ENCODE measurements around the gene AKAP11.
A peak's percentile ranks its signal among the peaks of the same experiment; 100 is the strongest.
"Not testable (repeated sequence)": the region's sequence is repeated elsewhere in the genome, so short reads cannot be mapped to it uniquely, and the experiment has no call there.

The AKAP11 gene

DNA sequence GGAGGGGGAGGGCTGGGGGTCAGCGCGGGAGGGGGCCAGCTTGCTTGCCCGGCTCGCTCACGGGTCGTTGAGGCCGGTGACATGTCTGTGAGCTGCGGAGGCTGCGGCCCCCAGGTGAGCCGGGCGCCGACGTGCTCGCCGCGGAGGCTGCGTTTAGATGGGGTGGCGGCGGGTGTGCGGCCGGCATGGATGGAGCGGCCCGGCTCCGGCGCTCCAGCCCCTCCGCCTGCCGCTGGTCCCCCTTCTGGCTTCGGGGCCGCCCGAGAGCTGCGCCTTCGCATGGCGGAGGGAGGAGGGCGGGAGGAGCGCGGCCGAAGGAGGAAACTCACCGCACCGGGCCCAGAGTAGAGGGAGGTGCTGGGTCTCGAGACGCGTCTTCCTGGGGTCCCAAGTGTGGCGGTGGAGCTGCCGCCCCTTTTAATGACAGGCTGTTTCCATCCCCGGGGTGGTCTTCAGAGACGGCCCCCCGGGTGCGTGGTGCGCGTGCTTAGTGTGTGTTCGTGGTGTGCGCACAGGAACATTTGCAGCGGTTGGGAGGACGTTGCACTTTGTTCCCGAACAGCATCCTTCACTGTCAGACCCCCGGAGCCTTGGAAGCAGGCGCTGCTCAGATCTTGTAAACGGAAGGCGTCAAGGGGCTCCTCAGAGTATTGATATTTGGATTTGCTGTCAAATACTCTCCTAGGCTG lies at the start of gene AKAP11:
AKAP11 (plus strand) TSS at position 38 of the 689 bp plus-strand sequence. CDS start 14,197 bp downstream, outside the sequence.
- DNase-seq (ENCODE audit: low read depth) = no peak

GRCh38 chr13:42223681-42224080 lies 48.3 kb upstream of the AKAP11 start:
- DNase-seq (ENCODE audit: low read depth) = no peak

DNA sequence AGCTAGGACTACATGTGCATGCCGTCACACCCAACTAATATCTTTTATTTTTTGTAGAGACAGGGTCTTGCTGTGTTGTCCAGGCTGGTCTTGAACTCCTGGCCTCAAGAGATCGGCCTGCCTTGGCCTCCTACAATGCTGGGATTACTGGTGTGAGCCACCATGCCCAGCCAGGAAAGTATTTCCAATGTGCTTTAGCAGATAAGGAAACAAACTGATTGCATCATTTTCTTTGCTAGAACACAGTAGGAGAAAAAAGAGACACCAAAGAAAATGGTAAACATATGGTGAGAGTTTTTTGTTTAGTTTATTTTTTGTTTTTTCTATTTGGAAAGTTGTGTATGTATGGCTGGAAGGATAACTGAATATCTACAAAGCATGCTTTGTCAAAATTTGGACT lies 46.9 kb upstream of the AKAP11 start:
- no peak for DNase-seq (ENCODE audit: low read depth)

DNA sequence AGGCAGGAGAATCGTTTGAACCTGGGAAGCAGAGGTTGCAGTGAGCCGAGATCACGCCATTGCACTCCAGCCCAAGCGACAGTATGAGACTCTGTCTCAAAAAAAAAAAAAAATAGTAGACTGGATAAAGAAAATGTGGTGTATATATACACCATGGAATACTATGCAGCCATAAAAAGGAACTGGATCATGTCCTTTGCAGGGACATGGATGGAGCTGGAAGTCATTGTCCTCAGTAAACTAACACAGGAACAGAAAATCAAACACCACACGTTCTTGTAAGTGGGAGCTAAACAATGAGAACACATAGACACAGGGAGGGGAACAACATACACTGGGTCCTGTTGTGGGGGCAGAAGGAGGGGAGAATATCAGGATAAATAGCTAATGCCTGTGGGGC lies 45.2 kb upstream of the AKAP11 start:
- DNase-seq (ENCODE audit: low read depth) = not testable (repeated sequence)

GRCh38 chr13:42228527-42228926 lies 43.4 kb upstream of the AKAP11 start:
- DNase-seq (ENCODE audit: low read depth) = no peak

DNA sequence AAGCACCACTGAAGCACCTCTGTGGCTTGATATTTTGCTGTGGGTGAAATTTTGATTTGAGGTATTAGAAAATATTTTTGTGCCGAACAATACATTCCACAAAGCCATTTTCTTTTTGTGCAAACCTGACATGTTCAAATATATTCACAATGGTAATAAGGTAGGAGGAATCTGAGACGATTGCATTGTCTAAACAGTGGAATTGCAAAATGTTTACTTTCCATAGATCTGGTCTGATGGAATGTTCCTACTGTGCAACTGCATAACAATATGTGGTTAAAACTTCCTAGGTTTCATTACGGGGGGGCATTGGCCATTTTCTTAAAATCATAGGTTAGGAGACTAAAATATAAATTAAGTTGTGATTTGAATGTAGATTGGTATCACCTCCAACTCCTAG lies 42.7 kb upstream of the AKAP11 start:
- no peak for DNase-seq (ENCODE audit: low read depth)

GRCh38 chr13:42232671-42233070 lies 39.3 kb upstream of the AKAP11 start:
- no peak for DNase-seq (ENCODE audit: low read depth)

DNA sequence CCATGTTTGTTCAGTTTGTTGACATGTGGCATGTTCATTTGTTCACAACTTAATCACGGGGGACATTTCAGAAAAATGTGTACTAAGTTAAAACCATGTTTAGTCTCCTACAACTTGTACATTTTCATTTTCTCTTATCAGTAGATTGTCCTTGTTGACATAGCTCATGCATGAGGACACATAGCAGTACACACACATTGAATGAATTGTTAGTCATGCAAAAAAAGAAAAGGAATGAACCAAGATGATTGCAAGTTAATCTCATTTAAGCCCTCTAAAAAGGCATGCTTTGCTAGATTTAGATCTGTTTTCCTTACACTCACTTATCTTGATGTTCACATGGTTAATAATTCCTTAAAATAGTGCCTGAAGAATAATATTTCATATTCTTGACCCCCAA lies 38.2 kb upstream of the AKAP11 start:
- no peak for DNase-seq (ENCODE audit: low read depth)

DNA sequence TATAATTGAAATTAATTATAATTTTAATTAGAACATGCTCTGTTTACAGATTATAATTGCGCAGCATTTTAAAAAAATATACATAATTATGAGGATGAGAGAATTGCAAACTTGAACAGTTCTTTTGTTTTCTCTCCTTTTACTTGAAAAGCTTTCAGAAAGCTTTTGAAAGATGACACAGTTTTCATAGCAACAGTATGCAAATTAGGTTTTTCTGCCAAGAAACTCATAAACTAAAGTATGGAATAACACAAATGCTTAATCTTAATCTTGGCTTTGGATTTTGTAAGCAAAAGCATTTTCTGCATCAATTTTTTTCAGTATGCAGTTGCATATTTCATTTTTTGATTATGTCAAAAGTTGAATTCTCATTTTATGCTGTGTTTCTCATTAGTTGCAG lies 32.8 kb upstream of the AKAP11 start:
- no peak for DNase-seq (ENCODE audit: low read depth)

GRCh38 chr13:42239644-42240043 lies 32.3 kb upstream of the AKAP11 start:
- DNase-seq (ENCODE audit: low read depth) = no peak

DNA sequence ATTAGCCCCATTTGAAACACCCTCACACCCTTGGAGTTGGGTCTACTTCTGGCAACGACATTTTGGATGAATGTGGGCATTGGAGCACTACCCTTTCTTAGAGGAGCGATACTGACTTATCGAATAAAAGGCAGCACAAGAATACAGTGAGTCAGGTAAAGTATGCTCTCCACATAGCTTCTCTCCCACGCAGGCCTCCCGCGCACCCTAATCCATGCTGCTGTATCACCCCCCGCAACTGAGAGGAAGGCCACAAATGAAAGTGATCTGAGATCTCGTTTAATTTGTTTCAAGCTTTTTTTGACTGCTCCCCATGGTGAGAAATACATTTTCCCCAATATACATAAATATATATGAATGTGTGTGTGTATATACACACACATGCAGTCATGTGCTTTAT lies 25.4 kb upstream of the AKAP11 start:
- DNase-seq (ENCODE audit: low read depth) = no peak

DNA sequence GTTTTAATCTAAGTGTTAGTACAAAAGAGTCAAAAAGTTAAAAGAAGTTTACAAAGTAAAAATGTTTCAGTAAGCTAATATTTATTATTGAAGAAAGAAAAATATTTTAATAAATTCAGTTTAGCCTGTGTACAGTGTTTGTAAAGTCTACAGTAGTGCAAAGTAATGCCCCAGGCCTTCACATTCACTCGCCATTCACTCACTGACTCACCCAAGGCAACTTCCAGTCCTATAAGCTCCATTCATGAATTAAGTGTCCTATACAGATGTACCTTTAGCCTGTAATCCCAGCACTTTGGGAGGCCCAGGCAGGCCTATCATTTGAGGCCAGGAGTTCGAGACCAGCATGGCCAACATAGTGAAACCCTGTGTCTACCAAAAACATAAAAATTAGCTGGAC lies 24.1 kb upstream of the AKAP11 start:
- no peak for DNase-seq (ENCODE audit: low read depth)

DNA sequence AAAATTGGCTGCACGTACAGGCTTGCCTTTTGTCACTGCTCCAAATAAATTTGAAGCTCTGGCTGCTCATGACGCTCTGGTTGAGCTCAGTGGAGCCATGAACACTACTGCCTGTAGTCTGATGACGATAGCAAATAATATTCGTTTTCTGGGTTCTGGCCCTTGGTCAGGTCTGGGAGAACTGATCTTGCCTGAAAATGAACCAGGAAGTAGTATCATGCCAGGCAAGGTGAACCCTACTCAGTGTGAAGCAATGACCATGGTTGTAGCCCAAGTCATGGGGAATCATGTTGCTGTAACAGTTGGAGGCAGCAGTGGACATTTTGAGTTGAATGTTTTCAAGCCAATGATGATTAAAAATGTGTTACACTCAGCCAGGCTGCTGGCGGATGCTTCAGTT lies 16.1 kb upstream of the AKAP11 start:
- DNase-seq (ENCODE audit: low read depth) = no peak

DNA sequence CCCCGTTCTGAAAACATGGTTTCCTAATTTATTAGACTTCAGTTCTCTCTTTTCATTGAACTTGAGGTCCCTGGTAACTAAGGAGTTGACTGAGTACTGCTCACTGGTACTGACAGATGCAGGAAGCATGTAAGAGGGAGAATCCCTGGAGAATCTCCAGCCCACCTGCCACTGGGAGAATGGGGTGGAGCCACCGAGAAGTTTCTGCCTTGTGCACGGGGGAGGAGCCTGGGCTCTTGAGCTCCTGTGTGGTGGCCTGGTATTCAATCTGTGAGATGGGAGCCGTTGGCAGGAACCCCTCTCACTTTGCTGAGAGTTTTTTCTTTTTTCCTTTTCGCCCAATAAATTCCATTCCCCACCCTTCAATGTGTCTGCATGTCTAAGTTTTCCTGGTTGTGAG lies 13.2 kb upstream of the AKAP11 start:
- no peak for DNase-seq (ENCODE audit: low read depth)

- no peak for DNase-seq (ENCODE audit: low read depth)
These were observed 12.4 kb upstream of the AKAP11 start for GRCh38 chr13:42259515-42259914.

DNA sequence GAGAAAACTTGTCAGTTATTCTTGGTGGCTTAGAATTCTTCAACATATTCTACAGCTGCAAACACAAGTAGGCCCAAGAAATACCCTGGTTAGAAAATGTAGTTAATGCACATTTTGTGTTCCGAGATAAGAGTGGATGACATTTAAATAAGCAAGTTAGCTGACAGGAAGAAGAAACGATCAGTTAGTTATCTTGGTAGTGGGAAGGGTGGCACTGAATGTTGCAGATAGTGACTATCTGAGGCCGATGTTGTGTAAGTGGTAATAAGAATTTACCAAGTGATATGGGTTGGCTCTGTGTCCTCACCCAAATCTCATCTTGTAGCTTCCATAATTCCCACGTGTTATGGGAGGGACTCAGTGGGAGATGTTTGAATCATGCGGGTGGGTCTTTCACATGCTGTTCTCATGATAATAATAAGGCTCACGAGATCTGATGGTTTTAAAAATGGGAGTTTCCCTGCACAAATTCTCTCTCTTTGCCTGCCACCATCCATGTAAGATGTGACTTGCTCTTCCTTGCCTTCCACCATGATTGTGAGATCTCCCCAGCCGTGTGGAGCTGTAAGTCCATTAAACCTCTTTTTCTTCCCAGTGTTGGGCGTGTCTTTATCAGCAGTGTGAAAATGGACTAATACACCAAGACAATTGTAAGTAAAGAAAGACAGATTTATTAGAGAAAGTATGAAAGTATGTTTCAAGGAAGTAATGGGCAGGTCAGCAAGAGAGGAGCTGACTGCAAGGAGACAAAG lies 10.9 kb upstream of the AKAP11 start:
- no peak for DNase-seq (ENCODE audit: low read depth)

- no peak for DNase-seq (ENCODE audit: low read depth)
These were observed 5.5 kb upstream of the AKAP11 start for GRCh38 chr13:42266473-42266872.

DNA sequence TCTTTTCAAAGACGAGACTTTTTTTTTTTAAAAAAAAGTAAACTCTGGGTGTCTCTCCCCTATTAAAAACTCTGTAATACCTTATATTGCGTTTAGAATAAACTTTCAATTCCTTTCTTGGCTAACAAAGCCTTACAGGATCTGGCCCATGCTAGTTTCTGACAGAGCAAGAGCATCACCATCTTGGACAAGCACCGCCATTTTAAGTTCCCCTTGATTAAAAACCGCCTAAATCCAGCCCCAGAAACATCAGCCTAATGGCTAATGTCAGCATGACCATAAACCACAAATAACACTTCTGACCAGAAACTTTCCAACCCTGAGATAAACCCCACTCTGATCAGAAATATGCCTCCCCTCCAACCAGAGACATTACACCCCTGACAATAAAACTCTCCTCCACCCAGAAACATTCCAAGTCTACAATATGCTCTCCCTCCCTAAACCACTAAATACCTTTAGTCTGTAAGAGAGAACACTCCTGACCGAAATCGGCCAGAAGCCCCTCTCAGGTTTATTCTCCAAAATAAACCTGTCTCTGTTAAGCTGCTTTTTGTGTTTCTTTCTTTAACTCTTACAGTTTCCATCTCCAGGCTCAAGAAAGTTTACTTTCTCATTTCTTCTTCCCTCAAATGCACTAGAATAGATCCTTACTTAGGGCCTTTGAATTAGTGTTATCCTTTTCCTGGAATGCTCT lies 1.6 kb upstream of the AKAP11 start:
- no peak for DNase-seq (ENCODE audit: low read depth)

- DNase-seq (ENCODE audit: low read depth) = no peak
These were observed 1.1 kb upstream of the AKAP11 start for GRCh38 chr13:42270857-42271215.

DNA sequence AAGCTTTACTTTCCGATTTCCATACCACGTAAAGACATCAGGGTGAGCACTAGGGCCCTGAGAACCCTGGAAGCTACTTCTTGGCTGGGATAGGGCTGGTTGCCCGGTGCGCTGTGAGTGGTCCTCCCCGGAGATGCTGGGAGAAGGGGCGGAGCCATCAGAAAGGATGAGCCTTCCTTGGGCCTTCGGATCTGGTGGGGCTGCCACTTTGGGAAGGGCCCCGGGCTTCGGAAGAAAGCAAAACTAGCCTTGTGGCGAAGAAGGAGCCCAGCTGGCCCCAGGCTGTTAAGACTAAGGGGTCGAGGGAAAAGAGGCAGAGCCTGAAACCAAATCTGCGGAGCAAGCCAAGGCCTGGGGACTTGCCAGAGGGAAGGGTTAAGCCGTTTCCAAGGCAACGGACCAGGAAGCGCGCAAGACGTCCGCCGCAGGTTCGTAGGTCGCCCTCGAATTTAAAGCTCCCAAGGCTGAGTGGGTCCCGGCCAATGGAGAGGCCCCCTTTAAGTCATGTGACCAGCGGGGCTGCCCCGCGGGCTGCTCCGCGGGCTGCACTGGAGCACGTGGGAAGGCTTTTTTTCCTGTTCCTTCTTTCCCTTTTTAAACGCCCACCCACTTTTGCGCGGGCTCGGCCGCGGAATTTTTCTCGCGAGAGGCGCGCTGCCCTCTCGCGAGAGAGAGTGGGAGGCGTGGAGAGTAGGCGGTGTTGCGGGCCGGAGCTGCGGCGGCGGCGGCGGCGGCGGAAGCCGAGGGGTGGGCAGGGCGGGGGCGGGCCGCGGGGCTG lies 426 bp upstream of the AKAP11 start:
- peak; percentile 78 for DNase-seq (ENCODE audit: low read depth)

DNA sequence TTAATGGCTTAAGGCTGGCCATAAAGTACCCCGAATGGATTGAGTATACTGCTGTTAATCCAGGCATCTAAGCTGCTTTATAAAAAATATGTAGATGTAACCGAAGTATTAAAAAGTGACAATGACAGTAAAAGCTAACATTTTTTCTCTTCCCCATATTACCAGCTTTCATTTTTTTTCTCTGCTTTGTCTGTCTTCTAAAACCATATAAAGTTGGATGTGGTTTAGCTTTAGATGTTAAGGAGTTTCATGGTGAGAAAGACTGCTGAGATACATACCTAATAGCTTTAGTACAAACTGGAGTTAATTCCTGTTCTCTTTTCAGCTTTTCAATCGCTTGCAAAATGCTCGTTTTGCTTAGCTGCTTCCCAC lies 838 bp downstream of the AKAP11 start:
- DNase-seq (ENCODE audit: low read depth) = no peak

DNA sequence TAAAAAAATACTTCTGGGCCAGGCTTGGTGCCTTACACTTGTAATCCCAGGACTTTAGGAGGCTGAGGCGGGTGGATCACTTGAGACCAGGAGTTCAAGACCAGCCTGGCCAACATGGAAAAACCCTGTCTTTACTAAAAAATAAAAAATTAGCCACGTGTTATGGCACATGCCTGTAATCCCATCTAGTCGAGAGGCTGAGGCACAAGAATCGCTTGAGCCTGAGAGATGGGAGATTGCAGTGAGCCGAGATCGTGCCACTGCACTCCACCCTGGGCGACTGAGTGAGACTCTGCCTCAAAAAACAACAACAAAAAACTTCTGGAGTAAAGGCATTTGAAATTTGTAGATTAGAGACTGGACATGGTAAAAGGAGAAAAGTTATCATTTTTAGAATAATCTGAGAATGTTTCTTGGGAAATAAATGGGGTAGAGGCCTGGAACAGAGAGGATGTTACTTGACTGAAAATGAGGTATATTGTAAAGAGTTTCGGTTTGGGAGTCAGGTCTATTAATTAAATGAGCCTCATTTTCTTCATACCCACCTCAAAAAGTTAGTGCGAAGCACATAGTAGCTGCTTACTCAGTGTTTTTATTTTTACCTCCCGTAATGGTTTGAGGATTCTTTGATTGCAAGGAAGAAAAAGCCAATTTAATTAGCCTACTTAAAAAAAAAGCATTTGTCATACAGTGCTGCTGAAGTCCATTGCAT lies 2.6 kb downstream of the AKAP11 start:
- DNase-seq (ENCODE audit: low read depth) = no peak

Data from HS-5 (cell line).